Smooth muscle cell (in vitro differentiated cells): ENCODE measurements around the gene DNAAF8. TPM values are rescaled to one million over a fixed set of nuclear protein-coding genes. Genes with fewer than 3 reads are reported as not detected.

Experiments
- DNase-seq: peaks from one replicate; lab custom pipeline; 2025; ENCODE audit not compliant: unreplicated experiment; lab: John Stamatoyannopoulos, UW
- H2AFZ ChIP-seq: fragments of 200-600 bp; sonication (generic); 2 replicates; pipeline ENCODE4 v1.6.0; 2016; ENCODE audit warnings: antibody characterized with exemption, low read depth, mild to moderate bottlenecking
- H3F3A ChIP-seq: fragments of 200-600 bp; sonication (generic); 2 replicates; pipeline ENCODE4 v1.6.0; 2017; ENCODE audit warnings: antibody characterized with exemption, low read depth
- H3K27ac ChIP-seq: fragments of 200-600 bp; sonication (generic); 2 replicates; pipeline ENCODE4 v1.5.1; 2016; ENCODE audit warnings: low read depth, mild to moderate bottlenecking
- H3K27me3 ChIP-seq: fragments of 200-600 bp; sonication (generic); 2 replicates; pipeline ENCODE4 v1.6.1; 2016; ENCODE audit warnings: low read depth, mild to moderate bottlenecking
- H3K36me3 ChIP-seq: fragments of 200-600 bp; sonication (generic); 2 replicates; pipeline ENCODE4 v1.5.1; 2016; ENCODE audit warnings: low read depth
- H3K4me1 ChIP-seq: fragments of 200-600 bp; sonication (generic); 2 replicates; pipeline ENCODE4 v1.5.1; 2016; ENCODE audit warnings: low read depth
- H3K4me2 ChIP-seq: fragments of 200-600 bp; sonication (generic); 2 replicates; pipeline ENCODE4 v1.6.0; 2016; ENCODE audit warnings: mild to moderate bottlenecking
- H3K4me3 ChIP-seq: fragments of 200-600 bp; sonication (generic); 2 replicates; pipeline ENCODE4 v1.5.1; 2016; ENCODE audit warnings: mild to moderate bottlenecking
- H3K79me2 ChIP-seq: fragments of 200-600 bp; sonication (generic); 2 replicates; pipeline ENCODE4 v1.6.0; 2016; ENCODE audit warnings: low read depth, mild to moderate bottlenecking
- H3K9ac ChIP-seq: fragments of 200-600 bp; sonication (generic); 2 replicates; pipeline ENCODE4 v1.6.0; 2016; ENCODE audit warnings: low read depth
- H3K9me3 ChIP-seq: fragments of 200-600 bp; sonication (generic); replicated peaks from 2 replicates; pipeline ENCODE4 v1.5.1; 2016; ENCODE audit warnings: low read depth
- H4K20me1 ChIP-seq: fragments of 200-600 bp; sonication (generic); 2 replicates; pipeline ENCODE4 v1.6.0; 2016; ENCODE audit warnings: low read depth
- CTCF ChIP-seq: fragments of 200-600 bp; sonication (generic); IDR thresholded peaks from 2 replicates; pipeline ENCODE4 v1.5.1; 2017; ENCODE audit warnings: borderline replicate concordance, mild to moderate bottlenecking, antibody characterized with exemption; ENCODE audit not compliant: insufficient read depth, poor library complexity, severe bottlenecking
- WGBS: methylation state at CpG from one replicate; pipeline ENCODE4 v1.1.7; 2016; ENCODE audit warnings: low lambda C conversion rate; 5-methylcytosine and 5-hydroxymethylcytosine counted together
- polyA plus RNA-seq: library from polyadenylated mRNA; unstranded; fragments of >200 nt; fragmentation: Nextera tagmentation; extraction: Ambion mirVana; gene quantifications from 2 replicates; pipeline ENCODE4 v1.2.1, GENCODE V29; 2016
- total RNA-seq: library from RNA; depleted of rRNA; stranded (reverse); fragments of >200 nt; gene quantifications from 2 replicates; pipeline ENCODE4 v1.2.3, GENCODE V29; 2014

Gene DNAAF8
- total and polyA plus RNA-seq, 2 experiments from 2014 or later, result 2.9 TPM; not detected in 1

- no peak for DNase-seq
- Histone ChIP-seq H3K27me3 (no peaks in the 10 kb centered on the region), H2AFZ (no peak overlapping the region), H3K79me2 (no peaks in the 10 kb centered on the region), H3K36me3 (no peaks in the 10 kb centered on the region), H3K9ac (no peak overlapping the region), H3K4me1 (no peaks in the 10 kb centered on the region), H3K27ac (no peak overlapping the region), H4K20me1 (peaks cover 8% of the 10 kb centered on the region), H3F3A (no peaks in the 10 kb centered on the region), H3K4me2 (no peak overlapping the region), H3K4me3 (no peak overlapping the region), H3K9me3 (no peaks in the 10 kb centered on the region)
- WGBS, result 96% methylated on average over 38 of the region's 38 CpGs
- no peak for TF ChIP-seq CTCF
Measured at GRCh38 chr16:4685776-4686496, 48.4 kb upstream of the DNAAF8 start.

GRCh38 chr16:4686497-4687210 is 47.7 kb upstream of the DNAAF8 start:
- Histone ChIP-seq H3K4me3 (no peak overlapping the region), H3K9me3 (no peaks in the 10 kb centered on the region), H3K27me3 (no peaks in the 10 kb centered on the region), H4K20me1 (peaks cover 6% of the 10 kb centered on the region), H3K36me3 (no peaks in the 10 kb centered on the region), H2AFZ (no peak overlapping the region), H3K4me2 (no peak overlapping the region), H3F3A (no peaks in the 10 kb centered on the region), H3K9ac (no peak overlapping the region), H3K27ac (no peak overlapping the region), H3K79me2 (no peaks in the 10 kb centered on the region), H3K4me1 (no peaks in the 10 kb centered on the region)
- WGBS, result 94% methylated on average over 27 of the region's 27 CpGs
- no peak for TF ChIP-seq CTCF
- DNase-seq, result no peak

- Histone ChIP-seq H3K9ac (no peak overlapping the region), H3K36me3 (no peaks in the 10 kb centered on the region)
- 91% methylated on average over 8 of the region's 8 CpGs for WGBS
Measured at GRCh38 chr16:4687416-4687815, 46.9 kb upstream of the DNAAF8 start.

More at GRCh38 chr16:4687416-4687815, 46.9 kb upstream of the DNAAF8 start:
- peaks cover 2% of the 10 kb centered on the region for H3F3A ChIP-seq
- H3K79me2 ChIP-seq, result no peaks in the 10 kb centered on the region
- no peak overlapping the region for H3K4me3 ChIP-seq
- H3K9me3 ChIP-seq, result no peaks in the 10 kb centered on the region
- no peaks in the 10 kb centered on the region for H3K4me1 ChIP-seq
- no peak overlapping the region for H3K27ac ChIP-seq
- no peak for DNase-seq
- TF ChIP-seq CTCF, result no peak
- peaks cover under 1% of the 10 kb centered on the region for H4K20me1 ChIP-seq
- H2AFZ ChIP-seq, result no peak overlapping the region
- no peaks in the 10 kb centered on the region for H3K27me3 ChIP-seq
- no peak overlapping the region for H3K4me2 ChIP-seq
